ENCODE results near the gene JCAD. TPM values are rescaled to one million over a fixed set of nuclear protein-coding genes. Genes with fewer than 3 reads are reported as not detected.

Gene JCAD
- total RNA-seq, 1 donor from 2014 or later = 31.7 TPM

GRCh38 chr10:30045961-30046360 is 13.4 kb downstream of the JCAD start:
- DNase-seq (ENCODE audit: low spot score) = no peak

- peak; percentile 67 for DNase-seq (ENCODE audit: low spot score)
Measured at GRCh38 chr10:30043476-30044270, 15.7 kb downstream of the JCAD start.

- DNase-seq (ENCODE audit: low spot score) = no peak
Measured at GRCh38 chr10:30042820-30043219, 16.6 kb downstream of the JCAD start.

- DNase-seq (ENCODE audit: low spot score) = no peak
Measured at GRCh38 chr10:30041196-30042105, 17.9 kb downstream of the JCAD start.

- DNase-seq (ENCODE audit: low spot score) = peak; percentile 65
Measured at GRCh38 chr10:30040597-30040996, 18.8 kb downstream of the JCAD start.

- DNase-seq (ENCODE audit: low spot score) = no peak
Measured at GRCh38 chr10:30039988-30040387, 19.4 kb downstream of the JCAD start.

GRCh38 chr10:30039567-30039966 is 19.8 kb downstream of the JCAD start:
- DNase-seq (ENCODE audit: low spot score) = peak; percentile 81

- peak; percentile 47 for DNase-seq (ENCODE audit: low spot score)
Measured at GRCh38 chr10:30038781-30039536, 20.4 kb downstream of the JCAD start.

- peak; percentile 74 for DNase-seq (ENCODE audit: low spot score)
Measured at GRCh38 chr10:30037620-30038336, 21.6 kb downstream of the JCAD start.

- DNase-seq (ENCODE audit: low spot score) = peak; percentile 49
Measured at GRCh38 chr10:30036811-30037210, 22.6 kb downstream of the JCAD start.

GRCh38 chr10:30036341-30036740 is 23.0 kb downstream of the JCAD start:
- peak; percentile 53 for DNase-seq (ENCODE audit: low spot score)

- peak; percentile 49 for DNase-seq (ENCODE audit: low spot score)
Measured at GRCh38 chr10:30034433-30035137, 24.8 kb downstream of the JCAD start.

- no peak for DNase-seq (ENCODE audit: low spot score)
Measured at GRCh38 chr10:30032125-30032524, 27.3 kb downstream of the JCAD start.

- DNase-seq (ENCODE audit: low spot score) = no peak
Measured at GRCh38 chr10:30029872-30030256, 29.5 kb downstream of the JCAD start.

- no peak for DNase-seq (ENCODE audit: low spot score)
Measured at GRCh38 chr10:30029164-30029871, 30.1 kb downstream of the JCAD start.

- no peak for DNase-seq (ENCODE audit: low spot score)
Measured at GRCh38 chr10:30028738-30029030, 30.7 kb downstream of the JCAD start.

- no peak for DNase-seq (ENCODE audit: low spot score)
Measured at GRCh38 chr10:30028006-30028737, 31.2 kb downstream of the JCAD start.

GRCh38 chr10:30027057-30028005 is 32.1 kb downstream of the JCAD start:
- no peak for DNase-seq (ENCODE audit: low spot score)
